IMR-90 (cell line): ENCODE measurements around the gene PIAS3. TPM values are rescaled to one million over a fixed set of nuclear protein-coding genes. Genes with fewer than 3 reads are reported as not detected.
"Not testable (repeated sequence)": the region's sequence is repeated elsewhere in the genome, so short reads cannot be mapped to it uniquely, and the experiment has no call there.

Experiments
- ATAC-seq: fragments of 200-7000 bp; cut with Tn5 transposase; 2 replicates; pipeline ENCODE4 v1.9.1; 2020; ENCODE audit warnings: low read depth, mild to moderate bottlenecking, moderate library complexity
- BruUV-seq: library from RNA; stranded (reverse); fragments of 400-500 nt; replicated peaks from 2 replicates; lab custom pipeline; 2021; lab: Mats Ljungman, UMichigan
- CTCF ChIA-PET: fragments of 300-600 bp; formaldehyde crosslinking; extraction: SDS; loops from one replicate; lab custom pipeline; 2021; ENCODE audit warnings: antibody characterized with exemption; lab: Yijun Ruan, JAX
- POLR2A ChIA-PET: fragments of 300-600 bp; sonication (Branson Sonifier 250); formaldehyde crosslinking; loops from one replicate; lab custom pipeline; 2022; ENCODE audit warnings: antibody characterized with exemption; ENCODE audit not compliant: unreplicated experiment; lab: Charles Lee
- DNase-seq: peaks from one replicate; pipeline ENCODE4 v3.0.0; 2013
- H2AFZ ChIP-seq: replicated peaks from 2 replicates; pipeline ENCODE3; 2013; ENCODE audit warnings: low read length, mild to moderate bottlenecking; ENCODE audit not compliant: poor library complexity
- H2AK5ac ChIP-seq: 2 replicates; pipeline ENCODE4 v1.6.1; 2013; ENCODE audit warnings: low read depth, low read length, inconsistent platforms
- H2AK9ac ChIP-seq: replicated peaks from 2 replicates; pipeline ENCODE3; 2013; ENCODE audit warnings: mild to moderate bottlenecking, low read depth, low read length, moderate library complexity; ENCODE audit not compliant: poor library complexity
- H2BK120ac ChIP-seq: 2 replicates; pipeline ENCODE4 v1.6.1; 2013; ENCODE audit warnings: low read depth, low read length, inconsistent platforms
- H2BK15ac ChIP-seq: 3 replicates; pipeline ENCODE4 v1.6.1; 2013; ENCODE audit warnings: low read depth, low read length, inconsistent platforms
- H2BK20ac ChIP-seq: 2 replicates; pipeline ENCODE4 v1.6.1; 2013; ENCODE audit warnings: low read depth, mild to moderate bottlenecking, inconsistent platforms, low read length, moderate library complexity
- H2BK5ac ChIP-seq: 2 replicates; pipeline ENCODE4 v1.6.1; 2013; ENCODE audit warnings: mild to moderate bottlenecking, low read depth, low read length, inconsistent platforms; ENCODE audit not compliant: poor library complexity, severe bottlenecking
- H3K14ac ChIP-seq: replicated peaks from 2 replicates; pipeline ENCODE4 v1.6.1; 2013; ENCODE audit warnings: low read depth, low read length, inconsistent platforms
- H3K18ac ChIP-seq: 2 replicates; pipeline ENCODE4 v1.6.1; 2013; ENCODE audit warnings: low read depth, low read length, control low read depth
- H3K23ac ChIP-seq: 2 replicates; pipeline ENCODE4 v1.6.1; 2013; ENCODE audit warnings: low read depth, low read length, inconsistent platforms
- H3K27ac ChIP-seq: 2 replicates; pipeline ENCODE4 v1.5.1; 2013; ENCODE audit warnings: mild to moderate bottlenecking, control low read depth, low read length; ENCODE audit not compliant: insufficient read depth
- H3K27me3 ChIP-seq: 2 replicates; pipeline ENCODE4 v1.6.1; 2013; ENCODE audit warnings: low read length; ENCODE audit not compliant: control insufficient read depth, insufficient read depth
- H3K36me3 ChIP-seq: 2 replicates; pipeline ENCODE4 v1.6.1; 2013; ENCODE audit warnings: low read length, mixed read lengths; ENCODE audit not compliant: control insufficient read depth, insufficient read depth
- H3K4ac ChIP-seq: 2 replicates; pipeline ENCODE4 v1.6.1; 2013; ENCODE audit warnings: low read depth, low read length, inconsistent platforms
- H3K4me1 ChIP-seq: 2 replicates; pipeline ENCODE4 v1.6.1; 2013; ENCODE audit warnings: low read length, mixed read lengths; ENCODE audit not compliant: control insufficient read depth, insufficient read depth
- H3K4me2 ChIP-seq: 2 replicates; pipeline ENCODE4 v1.6.1; 2013; ENCODE audit warnings: low read depth, mild to moderate bottlenecking, control low read depth, low read length, moderate library complexity
- H3K4me3 ChIP-seq: 2 replicates; pipeline ENCODE4 v1.5.1; 2013; ENCODE audit warnings: low read depth, mild to moderate bottlenecking, control low read depth, low read length, moderate library complexity; ENCODE audit not compliant: insufficient read depth
- H3K56ac ChIP-seq: 2 replicates; pipeline ENCODE4 v1.6.1; 2013; ENCODE audit warnings: low read length, inconsistent platforms; ENCODE audit not compliant: insufficient read depth; ENCODE audit errors: extremely low read depth
- H3K79me1 ChIP-seq, 2 experiments: 2 replicates each; pipeline ENCODE4 v1.6.1; 2013; ENCODE audit warnings: low read length in 2 of 2, inconsistent platforms in 1 of 2, low read depth in 1 of 2
- H3K9ac ChIP-seq: 2 replicates; pipeline ENCODE4 v1.6.1; 2013; ENCODE audit warnings: low read depth, low read length, control low read depth
- H3K9me1 ChIP-seq: 2 replicates; pipeline ENCODE4 v1.6.1; 2013; ENCODE audit warnings: low read length, inconsistent platforms; ENCODE audit not compliant: insufficient read depth
- H3K9me3 ChIP-seq: 2 replicates; pipeline ENCODE4 v1.6.1; 2013; ENCODE audit warnings: low read length; ENCODE audit not compliant: control insufficient read depth, insufficient read depth
- H4K20me1 ChIP-seq: 2 replicates; pipeline ENCODE4 v1.6.1; 2013; ENCODE audit warnings: low read length, inconsistent platforms; ENCODE audit not compliant: insufficient read depth
- H4K5ac ChIP-seq: 2 replicates; pipeline ENCODE4 v1.6.1; 2013; ENCODE audit warnings: mild to moderate bottlenecking, low read depth, low read length, control low read depth
- H4K8ac ChIP-seq, 2 experiments: 2 replicates each; pipeline ENCODE4 v1.6.1; 2013; ENCODE audit warnings: low read depth in 2 of 2, low read length in 2 of 2, control low read depth in 1 of 2, inconsistent platforms in 1 of 2
- H4K91ac ChIP-seq: 2 replicates; pipeline ENCODE4 v1.6.1; 2013; ENCODE audit warnings: low read depth, low read length, inconsistent platforms; ENCODE audit not compliant: insufficient read depth
- SMC3 ChIP-seq: fragments of 150-350 bp; IDR thresholded peaks from 2 replicates; pipeline ENCODE4 v1.6.1; 2016; ENCODE audit warnings: low read depth, mild to moderate bottlenecking, antibody characterized with exemption, low read length, moderate library complexity
- WGBS, 2 experiments: methylation state at CpG; one replicate each; pipeline versions ENCODE4 v1.1.5 to v1.1.7; 2013; ENCODE audit warnings: missing lambda C conversion rate in 2 of 2; ENCODE audit not compliant: insufficient read length in 1 of 2; ENCODE audit errors: extremely low coverage in 2 of 2; 5-methylcytosine and 5-hydroxymethylcytosine counted together
- dilution Hi-C: fragments of 300-500 bp; cut with HindIII; formaldehyde crosslinking; loops from one replicate; pipeline ENCODE4 v1.14.3; 2018; ENCODE audit warnings: low sequenced_read_pairs; ENCODE audit not compliant: unreplicated experiment
- in situ Hi-C: fragments of 300-500 bp; cut with MboI; formaldehyde crosslinking; loops from 3 replicates; pipeline ENCODE4 v1.14.3; 2019; ENCODE audit warnings: low sequenced_read_pairs, inconsistent platforms, mixed read lengths
- intact Hi-C: fragments of 100-400 bp; cut with micrococcal nuclease; formaldehyde crosslinking; loops from 2 replicates; pipeline ENCODE4 v1.10.0; 2022
- polyA plus RNA-seq, 3 experiments: library from polyadenylated mRNA; depleted of rRNA; stranded (reverse); fragments of >200 nt; gene quantifications; 2 replicates each; pipeline ENCODE4 v1.2.3, GENCODE V29; 2012; ENCODE audit warnings: low replicate concordance in 1 of 3
- total RNA-seq: library from RNA; depleted of rRNA; stranded (reverse); fragments of >200 nt; gene quantifications from 2 replicates; pipeline ENCODE4 v1.2.3, GENCODE V29; 2012

Gene PIAS3
- total and polyA plus RNA-seq, 2 of the 4 experiments (the other 2 are of a cell fraction), result 11.1 to 53.7 TPM

GRCh38 chr1:145823565-145824498 is 35.0 kb downstream of the PIAS3 start, which contains the start of the genes POLR3C and RNF115 (continued):
- no peak for TF ChIP-seq SMC3

- H2AK9ac ChIP-seq, H3K4me1 ChIP-seq, H3K56ac ChIP-seq, DNase-seq, H4K20me1 ChIP-seq, CTCF ChIA-PET, H2BK120ac ChIP-seq, H2BK15ac ChIP-seq, in situ Hi-C loops, POLR2A ChIA-PET, H3K23ac ChIP-seq, H2BK20ac ChIP-seq, H4K5ac ChIP-seq, H3K9me1 ChIP-seq, BruUV-seq, ATAC-seq, H2AK5ac ChIP-seq, H4K91ac ChIP-seq, H2AFZ ChIP-seq, H3K9me3 ChIP-seq, dilution Hi-C loops, H3K27me3 ChIP-seq: not testable (repeated sequence)
- 0 out of 2 replicates have a peak overlapping the region, but pooled peaks have one; percentile 53 for H3K14ac ChIP-seq
- H3K36me3 ChIP-seq, result peaks cover 13% of the 10 kb centered on the region
- peak overlapping the region; percentile 81 for H2BK5ac ChIP-seq
- WGBS, 2 experiments, result no CpG with 5 or more reads among the region's 16 CpGs
- H3K4me2 ChIP-seq, result peak overlapping the region; percentile 96
- H3K4me3 ChIP-seq, result peak overlapping the region; percentile 49
- intact Hi-C loops, result loop anchor here (10.0 kb wide), 1 partner anchor 98 kb away; no protein-coding TSS in a partner anchor
- 0 out of 4 replicates have a peak overlapping the region, but pooled peaks of 1 of the 2 experiments have one; percentile 55 for H4K8ac ChIP-seq
- H3K79me1 ChIP-seq, result peaks cover 19 to 36% of the 10 kb centered on the region in 2 experiments
- 0 out of 2 replicates have a peak overlapping the region, but pooled peaks have one; percentile 43 for H3K9ac ChIP-seq
- H3K27ac ChIP-seq, result peak overlapping the region; percentile 48; the same call in 1 of the 2 replicates
- peak overlapping the region; percentile 67; the same call in 1 of the 2 replicates for H3K18ac ChIP-seq
- peak overlapping the region; percentile 11; the same call in 1 of the 2 replicates for H3K4ac ChIP-seq
Measured at GRCh38 chr1:145822779-145823331, 36.0 kb downstream of the PIAS3 start.

- CTCF ChIA-PET, BruUV-seq: not testable (repeated sequence)
- peak; percentile 70 for DNase-seq
Measured at GRCh38 chr1:145818095-145818494, 40.8 kb downstream of the PIAS3 start.

More at GRCh38 chr1:145818095-145818494, 40.8 kb downstream of the PIAS3 start:
- H3K4ac ChIP-seq, H3K9me1 ChIP-seq, in situ Hi-C loops, dilution Hi-C loops, POLR2A ChIA-PET, H2AFZ ChIP-seq, H2BK120ac ChIP-seq, H3K9ac ChIP-seq, H3K4me3 ChIP-seq, H3K27me3 ChIP-seq, H2AK9ac ChIP-seq, H3K56ac ChIP-seq, H2AK5ac ChIP-seq, H4K8ac ChIP-seq, H2BK20ac ChIP-seq, H3K23ac ChIP-seq, H3K4me1 ChIP-seq, H3K18ac ChIP-seq, intact Hi-C loops, H3K36me3 ChIP-seq, H4K5ac ChIP-seq, H4K91ac ChIP-seq, H2BK15ac ChIP-seq, H3K9me3 ChIP-seq, H3K79me1 ChIP-seq, H3K14ac ChIP-seq, H3K27ac ChIP-seq, H4K20me1 ChIP-seq: not testable (repeated sequence)
- peak; percentile 76 for ATAC-seq
- peak overlapping the region; percentile 86; the same call in 1 of the 2 replicates for H3K4me2 ChIP-seq
- no CpG with 5 or more reads among the region's 6 CpGs for WGBS, 2 experiments
- H2BK5ac ChIP-seq, result peak overlapping the region; percentile 72
